ENCODE measurements around the gene FBXL7. TPM values are rescaled to one million over a fixed set of nuclear protein-coding genes. Genes with fewer than 3 reads are reported as not detected.

Gene FBXL7
- total RNA-seq, 2 donors from 2014 or later, result not detected

DNA sequence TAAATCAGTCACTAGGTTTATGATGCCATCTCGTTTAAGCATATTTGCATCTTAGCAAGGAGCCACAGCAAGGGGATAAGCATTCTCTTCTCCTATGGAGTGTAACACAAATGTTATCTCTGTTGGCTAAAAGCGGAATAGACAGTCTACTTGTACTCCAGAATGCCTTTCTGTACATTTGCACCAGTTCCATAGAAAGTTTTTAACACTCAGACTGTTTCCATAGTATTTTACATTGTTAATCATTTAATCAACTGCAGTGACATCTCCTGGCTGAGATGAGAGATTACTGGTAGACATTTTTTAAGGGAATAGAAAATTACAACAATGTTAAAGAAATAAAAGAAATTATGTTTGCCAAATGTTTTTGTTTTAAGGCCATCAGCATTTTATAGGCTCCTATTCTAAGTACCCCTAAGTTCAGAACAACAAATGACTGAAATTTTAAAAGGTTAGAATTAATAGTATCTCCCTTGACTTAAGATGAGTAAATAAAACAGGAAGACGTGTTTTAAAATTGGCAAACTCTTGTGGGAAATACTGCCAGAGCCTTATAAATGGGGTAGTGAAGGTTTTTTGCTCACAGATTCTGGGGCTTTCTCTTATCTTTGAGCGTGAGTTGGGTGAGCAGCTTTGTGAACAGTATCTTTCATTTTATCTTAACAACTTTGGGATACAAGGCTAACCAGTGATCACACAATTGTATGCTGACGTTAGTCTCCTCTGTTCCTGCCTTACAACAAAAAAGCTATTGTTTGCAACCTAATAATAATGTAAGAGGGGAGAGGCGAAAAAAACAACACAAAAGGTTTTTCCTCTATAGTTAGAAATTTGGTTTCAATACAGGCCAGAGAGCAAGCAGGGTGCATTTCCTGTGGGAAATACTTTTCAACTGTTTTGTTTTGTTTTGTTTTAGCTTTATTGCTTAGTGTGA is 294.3 kb downstream of the FBXL7 start:
- ATAC-seq, result no peak
- Mint-ChIP-seq H3K4me3 (no peak overlapping the region), H3K9me3 (peaks cover 12% of the 10 kb centered on the region), H3K4me1 (ENCODE audit: low read depth in 2 of 2) (no peaks in the 10 kb centered on the region), H3K36me3 (no peaks in the 10 kb centered on the region), H3K27me3 (no peaks in the 10 kb centered on the region), H3K27ac (no peak overlapping the region)
- DNase-seq (ENCODE audit: low spot score), result no peak

- H3K4me3 Mint-ChIP-seq, result no peak overlapping the region
- DNase-seq (ENCODE audit: low spot score), result no peak
- no peaks in the 10 kb centered on the region for H3K27me3 Mint-ChIP-seq
- no peak for ATAC-seq
- H3K27ac Mint-ChIP-seq, result no peak overlapping the region
- no peaks in the 10 kb centered on the region for H3K36me3 Mint-ChIP-seq
- H3K9me3 Mint-ChIP-seq, result peaks cover 12% of the 10 kb centered on the region
- H3K4me1 Mint-ChIP-seq (ENCODE audit: low read depth in 2 of 2), result no peaks in the 10 kb centered on the region
These were observed 296.1 kb downstream of the FBXL7 start for GRCh38 chr5:15796096-15796495.

DNA sequence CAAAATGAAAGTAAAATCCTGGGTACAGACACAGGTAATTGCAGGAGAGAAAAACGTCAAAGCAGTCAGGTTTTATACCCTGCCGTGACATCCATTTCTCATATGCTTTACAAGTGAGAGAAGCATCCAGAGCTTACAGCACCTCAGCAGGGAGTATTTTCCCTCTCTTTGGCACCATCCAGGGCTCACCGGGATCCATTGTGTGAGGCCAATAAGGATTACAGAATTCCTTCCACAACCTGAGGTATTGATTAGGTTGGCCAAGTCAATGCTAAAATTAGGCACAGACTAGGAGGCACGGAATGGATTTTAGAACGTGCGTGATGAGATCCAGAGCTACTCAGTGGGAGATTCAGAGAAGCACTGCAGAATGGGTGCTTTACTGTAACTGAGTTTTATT is 296.6 kb downstream of the FBXL7 start:
- Mint-ChIP-seq H3K9me3 (peaks cover 12% of the 10 kb centered on the region), H3K27me3 (no peaks in the 10 kb centered on the region), H3K27ac (no peak overlapping the region), H3K4me3 (no peak overlapping the region), H3K36me3 (no peaks in the 10 kb centered on the region), H3K4me1 (ENCODE audit: low read depth in 2 of 2) (no peaks in the 10 kb centered on the region)
- ATAC-seq (no peak), DNase-seq (ENCODE audit: low spot score) (no peak)

DNA sequence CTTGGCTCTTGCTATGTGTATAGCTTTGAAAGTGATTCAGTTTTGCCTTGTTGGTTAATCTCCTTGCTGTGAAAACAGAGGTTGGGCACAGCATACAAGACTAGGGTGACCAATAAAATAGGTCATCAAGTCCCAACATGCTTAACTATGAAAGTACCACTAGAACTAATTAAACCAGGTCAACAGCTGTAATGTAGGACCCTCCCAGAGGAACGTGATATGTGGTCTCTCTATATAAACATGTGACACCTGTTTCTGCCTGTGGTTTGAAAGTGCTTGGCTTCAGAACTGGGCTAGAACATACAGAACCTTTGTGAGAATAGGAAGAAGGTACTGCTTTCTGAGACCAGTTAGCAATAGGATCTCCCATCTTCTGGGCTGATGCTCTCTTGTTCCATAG is 297.1 kb downstream of the FBXL7 start:
- no peak overlapping the region for H3K27ac Mint-ChIP-seq
- H3K4me1 Mint-ChIP-seq (ENCODE audit: low read depth in 2 of 2), result no peaks in the 10 kb centered on the region
- H3K27me3 Mint-ChIP-seq, result no peaks in the 10 kb centered on the region
- no peaks in the 10 kb centered on the region for H3K36me3 Mint-ChIP-seq
- H3K4me3 Mint-ChIP-seq, result no peak overlapping the region
- ATAC-seq (no peak), DNase-seq (ENCODE audit: low spot score) (no peak)
- peaks cover 14% of the 10 kb centered on the region for H3K9me3 Mint-ChIP-seq

- no peaks in the 10 kb centered on the region for H3K4me1 Mint-ChIP-seq (ENCODE audit: low read depth in 2 of 2)
- H3K4me3 Mint-ChIP-seq, result no peak overlapping the region
- H3K27me3 Mint-ChIP-seq, result no peaks in the 10 kb centered on the region
- no peak for ATAC-seq
- H3K36me3 Mint-ChIP-seq, result no peaks in the 10 kb centered on the region
- H3K27ac Mint-ChIP-seq, result no peak overlapping the region
- H3K9me3 Mint-ChIP-seq, result peaks cover 18% of the 10 kb centered on the region
- no peak for DNase-seq (ENCODE audit: low spot score)
These were observed 298.0 kb downstream of the FBXL7 start for GRCh38 chr5:15798006-15798405.

- Mint-ChIP-seq H3K36me3 (no peaks in the 10 kb centered on the region), H3K9me3 (peaks cover 20% of the 10 kb centered on the region), H3K27ac (no peak overlapping the region), H3K4me3 (no peak overlapping the region), H3K27me3 (no peaks in the 10 kb centered on the region), H3K4me1 (ENCODE audit: low read depth in 2 of 2) (no peaks in the 10 kb centered on the region)
- DNase-seq (ENCODE audit: low spot score) (no peak), ATAC-seq (no peak)
These were observed 299.0 kb downstream of the FBXL7 start for GRCh38 chr5:15799014-15799413.

GRCh38 chr5:15799612-15800011 is 299.6 kb downstream of the FBXL7 start:
- Mint-ChIP-seq H3K4me3 (no peak overlapping the region), H3K27ac (no peak overlapping the region), H3K9me3 (peaks cover 20% of the 10 kb centered on the region), H3K36me3 (no peaks in the 10 kb centered on the region), H3K27me3 (no peaks in the 10 kb centered on the region), H3K4me1 (ENCODE audit: low read depth in 2 of 2) (no peaks in the 10 kb centered on the region)
- DNase-seq (ENCODE audit: low spot score), result no peak
- no peak for ATAC-seq

- Mint-ChIP-seq H3K27me3 (no peaks in the 10 kb centered on the region), H3K27ac (no peak overlapping the region), H3K4me1 (ENCODE audit: low read depth in 2 of 2) (no peaks in the 10 kb centered on the region), H3K9me3 (peaks cover 16% of the 10 kb centered on the region), H3K36me3 (no peaks in the 10 kb centered on the region), H3K4me3 (no peak overlapping the region)
- DNase-seq (ENCODE audit: low spot score) (no peak), ATAC-seq (no peak)
These were observed 303.3 kb downstream of the FBXL7 start for GRCh38 chr5:15803280-15803679.

DNA sequence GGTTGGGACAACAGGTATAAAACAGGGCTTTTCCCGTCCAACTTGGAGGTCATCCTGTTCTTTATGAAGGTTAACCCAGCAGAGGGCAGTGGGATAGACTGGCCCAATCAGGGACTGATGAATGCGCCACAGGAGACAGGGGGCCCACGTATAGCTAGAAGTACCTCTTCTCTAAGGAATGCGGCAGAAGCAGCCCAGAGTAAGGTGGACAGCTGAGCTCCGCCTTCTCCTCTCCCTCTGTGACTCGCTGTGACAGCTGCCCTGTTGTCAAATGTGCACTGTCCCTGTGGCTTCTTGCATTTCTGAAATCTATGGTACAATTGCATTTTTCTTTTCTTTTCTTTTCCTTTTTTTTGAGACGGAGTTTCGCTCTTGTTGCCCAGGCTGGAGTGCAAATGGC is 306.6 kb downstream of the FBXL7 start:
- Mint-ChIP-seq H3K4me3 (no peak overlapping the region), H3K27ac (no peak overlapping the region), H3K27me3 (no peaks in the 10 kb centered on the region), H3K4me1 (ENCODE audit: low read depth in 2 of 2) (no peaks in the 10 kb centered on the region), H3K36me3 (no peaks in the 10 kb centered on the region), H3K9me3 (peaks cover 21% of the 10 kb centered on the region)
- ATAC-seq (no peak), DNase-seq (ENCODE audit: low spot score) (no peak)

DNA sequence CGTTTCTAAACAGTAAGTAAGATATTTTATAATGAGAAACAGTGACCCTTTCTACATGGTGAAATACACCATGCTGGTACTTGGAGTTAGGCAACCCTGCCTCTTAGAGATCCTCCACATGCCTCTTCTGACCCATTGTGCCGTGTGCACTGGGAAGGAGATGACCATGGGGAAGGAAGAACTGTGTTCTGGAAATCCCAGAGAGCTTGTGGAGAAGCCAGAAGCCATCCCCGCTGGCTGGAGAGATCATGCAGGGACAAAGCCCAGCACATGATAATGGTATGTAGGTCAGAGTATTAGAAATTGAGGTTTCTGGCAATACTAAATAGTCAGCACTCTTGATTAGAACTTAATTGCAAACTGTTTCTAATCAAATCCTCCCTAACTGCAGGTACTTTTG is 307.3 kb downstream of the FBXL7 start:
- no peaks in the 10 kb centered on the region for H3K27me3 Mint-ChIP-seq
- no peak overlapping the region for H3K27ac Mint-ChIP-seq
- no peak overlapping the region for H3K4me3 Mint-ChIP-seq
- no peaks in the 10 kb centered on the region for H3K36me3 Mint-ChIP-seq
- no peak for DNase-seq (ENCODE audit: low spot score)
- no peaks in the 10 kb centered on the region for H3K4me1 Mint-ChIP-seq (ENCODE audit: low read depth in 2 of 2)
- peaks cover 17% of the 10 kb centered on the region for H3K9me3 Mint-ChIP-seq
- ATAC-seq, result no peak

DNA sequence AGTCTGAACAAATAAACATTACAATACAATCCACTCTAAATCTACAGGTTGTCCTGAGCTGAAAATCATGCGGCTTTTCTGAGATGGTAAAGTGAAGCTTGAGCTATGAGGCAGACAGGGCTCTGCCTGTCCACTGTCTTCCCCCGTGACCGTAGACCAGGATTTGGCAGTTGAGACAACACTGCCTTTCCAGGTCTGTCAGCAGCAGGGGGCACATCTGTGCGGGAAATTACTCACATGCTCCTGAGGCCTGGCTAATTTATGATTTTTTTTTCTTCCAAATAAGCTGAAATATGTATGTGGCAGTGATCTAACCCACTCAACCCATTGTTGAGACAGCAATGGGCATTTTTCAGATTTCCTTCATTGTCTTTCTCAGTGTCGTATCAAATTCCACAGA is 307.9 kb downstream of the FBXL7 start:
- no peak for DNase-seq (ENCODE audit: low spot score)
- no peak overlapping the region for H3K27ac Mint-ChIP-seq
- no peak overlapping the region for H3K4me3 Mint-ChIP-seq
- no peak for ATAC-seq
- H3K4me1 Mint-ChIP-seq (ENCODE audit: low read depth in 2 of 2), result no peaks in the 10 kb centered on the region
- no peaks in the 10 kb centered on the region for H3K36me3 Mint-ChIP-seq
- H3K9me3 Mint-ChIP-seq, result peaks cover 16% of the 10 kb centered on the region
- no peaks in the 10 kb centered on the region for H3K27me3 Mint-ChIP-seq

DNA sequence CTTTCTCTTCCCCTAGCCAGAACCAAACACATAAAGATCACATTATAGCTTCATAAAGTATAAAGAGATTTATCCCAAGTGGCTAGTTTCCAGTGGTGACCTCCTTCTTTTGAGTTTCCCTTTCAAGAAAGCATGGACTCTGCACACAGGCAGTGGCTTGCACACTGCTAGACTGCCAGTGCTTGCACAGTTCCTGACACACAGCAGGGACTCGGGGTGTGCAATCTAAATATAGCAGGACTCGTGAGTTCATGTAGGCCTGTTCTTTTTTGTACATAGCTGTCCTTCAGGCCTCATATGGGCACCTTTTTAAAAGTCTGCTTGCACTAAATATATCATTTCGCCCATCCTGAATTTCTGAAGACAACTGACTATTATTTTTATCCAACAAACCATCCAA is 308.6 kb downstream of the FBXL7 start:
- DNase-seq (ENCODE audit: low spot score) (no peak), ATAC-seq (no peak)
- H3K36me3 Mint-ChIP-seq, result no peaks in the 10 kb centered on the region
- H3K4me3 Mint-ChIP-seq, result no peak overlapping the region
- no peak overlapping the region for H3K27ac Mint-ChIP-seq
- H3K9me3 Mint-ChIP-seq, result peaks cover 15% of the 10 kb centered on the region
- H3K4me1 Mint-ChIP-seq (ENCODE audit: low read depth in 2 of 2), result no peaks in the 10 kb centered on the region
- H3K27me3 Mint-ChIP-seq, result no peaks in the 10 kb centered on the region

GRCh38 chr5:15819617-15820016 is 319.6 kb downstream of the FBXL7 start:
- DNase-seq (ENCODE audit: low spot score), result no peak
- Mint-ChIP-seq H3K9me3 (peaks cover 12% of the 10 kb centered on the region), H3K36me3 (no peaks in the 10 kb centered on the region), H3K4me3 (no peak overlapping the region), H3K4me1 (ENCODE audit: low read depth in 2 of 2) (no peaks in the 10 kb centered on the region), H3K27ac (no peak overlapping the region), H3K27me3 (no peaks in the 10 kb centered on the region)
- ATAC-seq, result no peak

- Mint-ChIP-seq H3K9me3 (peaks cover 12% of the 10 kb centered on the region), H3K27ac (no peak overlapping the region), H3K4me1 (ENCODE audit: low read depth in 2 of 2) (no peaks in the 10 kb centered on the region), H3K27me3 (no peaks in the 10 kb centered on the region), H3K36me3 (no peaks in the 10 kb centered on the region), H3K4me3 (no peak overlapping the region)
- no peak for DNase-seq (ENCODE audit: low spot score)
- no peak for ATAC-seq
These were observed 321.5 kb downstream of the FBXL7 start for GRCh38 chr5:15821506-15821905.

DNA sequence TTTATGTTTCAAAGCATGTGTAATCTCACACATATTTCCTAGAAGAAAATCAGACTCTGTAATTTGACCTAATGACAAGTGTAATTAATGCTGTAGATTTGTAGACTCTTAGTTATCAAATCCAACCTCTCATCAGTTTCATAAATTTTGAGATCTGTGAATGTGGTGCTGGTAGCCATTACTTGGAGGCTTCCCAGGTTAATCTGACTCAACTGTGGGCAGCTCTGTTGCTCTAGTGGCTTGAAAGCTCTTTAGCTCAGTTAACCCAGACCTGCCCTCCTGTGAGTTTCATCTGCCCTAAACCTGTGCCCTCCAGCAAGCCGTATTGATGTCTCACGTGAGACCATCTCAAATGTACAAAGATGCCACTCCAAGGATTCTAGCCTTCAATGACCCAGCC is 323.4 kb downstream of the FBXL7 start:
- peaks cover 9% of the 10 kb centered on the region for H3K9me3 Mint-ChIP-seq
- ATAC-seq (no peak), DNase-seq (ENCODE audit: low spot score) (no peak)
- no peaks in the 10 kb centered on the region for H3K27me3 Mint-ChIP-seq
- no peaks in the 10 kb centered on the region for H3K4me1 Mint-ChIP-seq (ENCODE audit: low read depth in 2 of 2)
- H3K4me3 Mint-ChIP-seq, result no peak overlapping the region
- H3K36me3 Mint-ChIP-seq, result no peaks in the 10 kb centered on the region
- H3K27ac Mint-ChIP-seq, result no peak overlapping the region

Measured in natural killer cell treated with Interleukin-12 subunit alpha and Interleukin-12 subunit beta and Interleukin-15 and Interleukin-18, amount 100 ng/mL, for 72 hours (primary cell).